SH-SY5Y (cell line): ENCODE measurements around the gene LNX1.
A peak's percentile ranks its signal among the peaks of the same experiment; 100 is the strongest.

ENCODE experiments used
- GATA2 ChIP-seq: IDR thresholded peaks from 2 replicates; pipeline ENCODE4 v1.6.1; 2011; ENCODE audit warnings: mild to moderate bottlenecking, low read depth, low read length
- GATA3 ChIP-seq: IDR thresholded peaks from 2 replicates; pipeline ENCODE4 v1.6.1; 2011; ENCODE audit warnings: low read depth, mild to moderate bottlenecking, low read length, moderate library complexity

- peak; percentile 60 for TF ChIP-seq GATA2
- peak; percentile 44; the same call in 1 of the 2 replicates for TF ChIP-seq GATA3
Measured at GRCh38 chr4:53514509-53514908, 76.8 kb downstream of the LNX1 start.
